GM19238 (cell line): ENCODE measurements around the gene GSS.

ENCODE experiments used
- DNase-seq: peaks from one replicate; pipeline ENCODE4 v3.0.0; 2011; ENCODE audit warnings: low spot score; ENCODE audit not compliant: insufficient read length

GSS gene

DNA sequence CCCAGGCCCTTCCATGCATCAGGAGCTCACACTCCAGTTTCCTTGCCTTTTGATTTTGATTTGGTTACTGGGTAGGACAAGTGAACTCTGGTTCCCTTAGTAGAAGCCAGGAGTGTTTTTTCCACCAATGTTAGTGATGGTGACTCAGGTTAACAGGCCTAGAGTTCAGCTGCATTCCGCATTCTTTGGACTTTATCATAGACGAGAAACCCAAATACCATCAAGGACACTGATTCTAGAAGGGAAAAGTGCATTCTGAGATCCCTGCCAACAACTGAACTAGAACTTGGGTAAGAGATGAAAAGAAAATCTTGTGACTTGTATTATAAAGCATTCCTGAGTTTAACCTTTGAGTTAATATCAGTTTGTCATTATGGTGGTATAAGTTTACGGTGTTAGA, 8.9 kb downstream of the GSS start:
- no peak for DNase-seq

DNA sequence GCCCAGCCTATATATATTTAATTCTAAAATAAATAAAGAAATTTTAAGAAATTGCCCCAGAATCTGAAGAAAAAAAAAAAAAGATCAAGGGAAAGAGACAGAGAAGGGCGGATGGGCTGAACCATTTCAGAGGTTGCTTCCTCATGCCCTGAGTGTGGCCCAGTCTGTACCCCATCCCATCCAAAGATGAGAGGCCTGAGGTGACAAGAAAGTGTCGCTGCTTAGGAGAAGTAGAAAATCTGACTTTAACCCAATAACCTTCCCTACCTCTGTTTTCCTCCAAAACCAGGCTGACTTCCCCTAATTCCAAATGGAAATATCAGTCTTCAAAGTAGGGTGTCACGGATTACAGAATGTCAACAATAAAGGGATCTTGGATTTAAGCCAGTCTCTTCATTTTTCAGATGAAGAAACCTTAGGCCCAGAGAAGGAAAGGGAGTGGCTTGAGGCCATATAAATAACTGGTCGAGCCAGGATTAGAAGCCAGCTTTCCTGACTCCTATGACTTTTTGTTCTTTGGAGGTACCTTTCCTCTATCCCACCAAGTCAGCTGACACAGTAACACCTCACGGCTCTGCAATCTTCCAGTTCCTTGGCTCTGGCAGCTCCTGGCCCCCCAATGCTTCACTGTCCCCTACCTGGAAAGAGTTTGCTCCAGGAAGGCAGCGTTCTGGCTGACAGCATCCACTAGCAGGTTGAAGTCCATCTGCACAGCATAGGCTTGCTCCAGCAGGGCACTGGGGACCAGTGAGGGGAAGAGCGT, 10.1 kb downstream of the GSS start:
- DNase-seq, result no peak

DNA sequence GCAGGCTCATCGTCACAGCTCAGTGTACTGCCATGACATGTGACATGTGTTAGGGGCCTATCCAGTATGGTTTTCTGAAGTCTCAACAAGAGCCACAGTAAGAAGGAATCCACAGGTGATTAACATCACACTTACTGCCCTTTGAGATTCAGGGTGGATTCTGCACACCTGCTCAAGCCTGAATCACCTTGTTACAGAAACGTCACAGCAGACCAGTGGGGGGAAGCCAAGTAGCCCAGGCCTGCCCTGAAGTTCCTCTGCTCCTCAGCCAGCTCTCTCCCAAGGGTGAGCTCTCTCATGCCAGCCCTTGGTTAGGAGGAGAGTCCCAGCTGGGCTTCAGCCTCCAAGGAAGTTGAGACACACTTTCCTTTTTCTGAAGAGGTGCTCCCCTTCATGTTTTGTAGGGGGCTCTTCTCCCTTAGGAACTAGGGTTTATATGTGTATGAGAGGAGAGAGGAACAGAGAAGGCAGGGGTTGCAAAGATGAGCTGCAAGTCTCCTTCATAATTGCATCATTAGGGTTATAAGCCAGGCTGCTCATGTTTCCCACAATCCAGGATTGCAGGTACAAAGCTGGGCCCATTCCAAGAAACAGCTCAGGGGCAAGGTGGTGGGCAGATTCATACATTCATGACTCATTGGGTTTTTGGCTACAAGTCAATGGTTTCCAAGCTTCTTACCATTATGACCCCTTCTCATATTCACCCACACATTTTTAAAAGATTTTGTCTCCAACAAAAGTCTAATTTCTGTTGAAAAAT, 11.6 kb downstream of the GSS start:
- DNase-seq, result no peak

DNA sequence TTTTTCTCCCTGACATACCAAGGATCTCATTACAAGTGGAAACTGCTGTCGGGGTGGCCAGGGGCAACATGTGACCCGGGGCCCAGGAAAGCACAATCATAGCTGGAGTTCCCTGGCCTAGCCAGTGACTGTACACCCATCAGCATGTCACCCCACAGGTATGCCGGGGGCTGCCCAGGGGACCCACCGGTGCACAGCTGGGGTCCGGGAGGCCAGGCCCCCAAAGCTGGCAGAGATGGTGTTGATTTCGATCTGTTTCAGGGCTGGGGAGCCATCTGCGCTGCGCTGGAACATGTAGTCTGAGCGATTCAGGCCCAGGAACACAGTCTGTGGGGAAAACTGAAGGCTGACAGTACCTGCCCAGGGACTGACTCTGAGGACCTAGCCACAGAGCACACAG, 13.3 kb downstream of the GSS start:
- DNase-seq, result no peak

DNA sequence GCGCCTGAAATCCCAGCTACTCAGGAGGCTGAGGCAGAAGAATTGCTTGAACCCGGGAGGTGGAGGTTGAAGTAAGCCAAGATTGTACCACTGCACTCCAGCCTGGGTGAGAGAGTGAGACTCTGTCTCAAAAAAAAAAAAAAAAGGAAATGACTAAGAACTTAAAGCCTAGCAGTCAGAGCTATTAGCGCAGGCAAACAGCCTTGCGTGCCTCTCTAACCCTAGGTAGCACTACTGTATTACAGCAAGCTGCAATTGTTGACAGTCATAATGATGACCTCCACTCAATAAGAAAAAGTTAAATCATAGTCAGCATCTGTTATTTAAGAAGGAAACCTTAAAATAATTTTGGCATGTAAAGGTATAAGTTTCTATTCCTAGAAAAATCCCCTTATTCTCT, 14.4 kb downstream of the GSS start:
- DNase-seq, result no peak

DNA sequence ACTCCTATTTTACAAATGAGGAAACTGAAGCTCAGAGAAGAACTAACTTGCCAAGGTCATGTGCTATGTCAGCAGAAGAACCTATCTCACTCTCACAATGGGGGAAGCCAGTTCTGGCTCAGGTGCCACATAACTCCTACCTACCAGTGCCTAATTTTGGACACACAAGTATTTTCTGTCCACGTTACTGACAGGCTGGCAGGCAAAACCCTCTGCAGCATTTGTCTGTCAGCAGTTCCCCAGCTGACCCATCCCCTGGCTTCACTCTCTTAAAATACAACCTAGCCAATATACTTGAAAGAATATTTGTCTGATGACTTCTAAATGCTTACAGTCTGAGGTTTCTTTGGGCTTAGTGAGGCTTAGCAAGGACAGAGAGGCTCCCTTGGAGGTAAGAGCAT, 15.5 kb downstream of the GSS start:
- no peak for DNase-seq

DNA sequence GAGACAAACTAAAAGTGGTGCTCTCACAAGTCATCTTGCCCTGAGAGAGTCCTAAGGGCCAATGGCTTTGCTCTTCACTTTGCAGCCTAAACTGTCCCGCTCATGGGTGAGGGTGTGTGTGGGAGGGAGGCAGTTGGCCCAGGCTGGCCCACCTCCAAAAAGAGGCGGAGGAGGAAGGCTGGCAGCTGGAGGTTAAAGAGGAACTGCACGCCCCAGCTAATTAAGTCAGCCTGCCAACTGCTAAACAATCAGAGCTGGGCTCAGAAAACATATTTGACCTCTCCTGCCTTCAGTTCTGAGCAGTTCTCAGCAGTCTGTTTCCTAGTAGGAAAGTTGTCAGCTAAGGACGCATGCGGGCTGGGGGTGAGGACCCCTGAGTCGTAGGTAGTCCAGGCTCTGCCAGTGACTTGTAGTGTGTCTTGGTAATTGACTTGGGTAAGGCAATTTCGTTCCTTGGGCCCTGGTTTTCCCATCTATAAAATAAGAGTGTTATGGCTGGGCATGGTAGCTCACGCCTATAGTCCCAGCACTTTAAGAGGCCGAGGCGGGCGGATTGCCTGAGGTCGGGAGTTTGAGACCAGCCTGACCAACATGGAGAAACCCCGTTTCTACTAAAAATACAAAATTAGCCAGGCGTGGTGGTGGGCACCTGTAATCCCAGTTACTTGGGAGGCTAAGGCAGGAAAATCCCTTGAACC, 17.0 kb downstream of the GSS start:
- DNase-seq, result no peak

DNA sequence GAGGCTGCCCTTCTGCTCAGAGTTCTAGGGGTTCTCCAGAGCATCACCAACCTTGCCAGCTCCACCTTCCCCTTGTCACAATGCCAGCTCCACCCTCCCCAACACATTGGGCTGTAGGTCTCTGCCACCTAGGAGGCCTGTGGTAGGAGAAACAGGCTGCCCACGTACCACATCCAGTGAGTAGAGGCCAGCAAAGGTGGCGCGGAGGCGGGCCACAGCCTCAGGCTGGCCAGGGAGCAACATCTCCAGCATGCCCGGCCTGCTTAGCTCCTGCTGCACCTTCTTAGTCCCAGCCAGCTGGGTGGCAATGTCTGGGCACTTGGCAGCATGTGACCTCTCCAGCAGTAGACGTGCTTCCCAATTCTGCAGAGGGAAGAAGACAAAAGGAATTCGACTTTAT, 23.8 kb downstream of the GSS start:
- no peak for DNase-seq

DNA sequence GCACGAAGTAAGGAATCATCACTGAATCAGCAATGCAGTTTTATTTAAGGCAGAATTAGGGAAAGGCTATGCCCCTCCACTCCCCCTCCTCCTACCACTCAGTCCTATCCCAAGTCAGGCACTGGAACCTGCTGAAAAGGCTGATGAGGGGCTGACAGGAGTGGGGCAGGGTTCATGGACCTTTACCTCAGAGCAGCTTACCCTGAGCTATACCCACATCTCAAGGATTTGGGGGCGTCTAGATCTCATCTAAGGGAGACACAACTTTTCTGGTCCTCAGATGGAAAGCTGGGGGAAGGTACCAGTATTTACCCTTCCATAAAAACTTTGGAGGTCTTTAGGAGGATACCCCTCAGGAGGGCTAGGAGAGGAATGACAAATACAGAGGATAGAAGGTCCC, 27.2 kb downstream of the GSS start:
- DNase-seq, result no peak

DNA sequence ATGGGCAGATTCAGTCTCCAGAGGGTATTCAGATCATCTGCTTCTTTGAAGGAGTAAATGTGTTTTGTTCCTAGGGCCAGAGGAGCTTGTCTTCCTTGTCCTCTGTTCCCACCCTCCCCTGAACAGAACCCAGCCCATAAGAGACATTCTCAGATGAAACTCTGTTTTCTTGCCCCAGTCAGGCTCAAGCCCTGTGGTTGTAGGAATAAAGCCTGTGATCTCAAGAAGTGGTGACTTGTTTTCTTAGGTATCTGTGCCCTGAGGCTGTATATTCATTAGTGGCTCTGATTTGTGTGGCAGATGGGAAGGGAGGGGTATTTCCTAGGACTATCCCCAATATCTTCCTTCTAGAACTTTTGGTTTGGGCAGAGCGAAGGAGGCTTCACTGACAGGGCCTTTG, 27.9 kb downstream of the GSS start:
- DNase-seq, result no peak

DNA sequence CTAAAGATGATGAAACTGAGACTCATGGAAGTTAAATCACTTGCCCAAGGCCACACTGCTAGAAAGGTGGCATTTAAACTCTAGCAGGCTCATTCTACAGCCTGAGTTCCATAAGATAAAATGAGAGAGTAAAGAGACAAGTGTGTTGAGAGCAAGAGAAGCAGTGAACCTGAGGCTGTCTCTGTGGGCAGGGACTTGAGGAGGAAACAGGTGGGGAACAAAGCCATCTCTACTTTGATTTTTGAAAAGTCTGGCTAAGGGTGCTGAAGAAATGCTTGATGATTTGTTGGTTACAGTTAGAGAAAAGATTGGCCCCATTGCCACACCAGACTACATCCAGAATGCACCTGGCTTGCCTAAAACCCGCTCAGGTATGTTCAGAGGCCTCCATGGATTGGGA, 29.0 kb downstream of the GSS start:
- DNase-seq, result no peak

DNA sequence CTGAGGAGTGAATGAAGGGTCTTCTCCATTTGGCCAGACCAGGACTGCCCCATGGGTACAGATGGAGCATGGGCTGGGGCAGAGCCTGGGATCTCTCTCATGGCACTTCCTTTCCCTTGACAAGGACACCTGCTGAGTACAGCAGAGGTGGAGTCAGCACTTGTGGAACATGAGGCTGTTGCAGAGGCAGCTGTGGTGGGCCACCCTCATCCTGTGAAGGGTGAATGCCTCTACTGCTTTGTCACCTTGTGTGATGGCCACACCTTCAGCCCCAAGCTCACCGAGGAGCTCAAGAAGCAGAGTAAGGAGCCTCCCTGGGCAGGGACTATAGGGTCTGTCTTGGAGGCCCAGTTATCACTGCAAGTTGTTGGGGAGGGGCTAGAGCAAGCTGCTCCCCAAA, 29.6 kb downstream of the GSS start:
- no peak for DNase-seq

DNA sequence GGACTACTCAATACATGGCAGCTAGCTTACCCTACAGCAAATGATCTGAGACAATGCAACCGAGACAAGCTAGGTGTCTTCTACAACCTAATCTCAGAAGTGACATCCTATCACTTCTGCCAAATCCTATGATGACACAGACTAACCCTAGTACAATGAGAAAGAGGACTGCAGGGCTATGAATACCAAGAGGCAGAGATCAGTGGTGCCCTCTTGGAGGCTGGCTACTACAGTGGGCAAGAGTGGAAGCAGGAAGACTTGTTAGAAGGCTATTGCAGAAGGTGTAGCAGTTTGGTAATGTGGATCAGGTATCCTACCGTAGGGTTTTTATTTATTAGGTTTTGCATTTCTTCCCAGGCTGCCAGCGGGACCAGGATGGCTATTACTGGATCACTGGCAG, 30.3 kb downstream of the GSS start:
- DNase-seq, result no peak

DNA sequence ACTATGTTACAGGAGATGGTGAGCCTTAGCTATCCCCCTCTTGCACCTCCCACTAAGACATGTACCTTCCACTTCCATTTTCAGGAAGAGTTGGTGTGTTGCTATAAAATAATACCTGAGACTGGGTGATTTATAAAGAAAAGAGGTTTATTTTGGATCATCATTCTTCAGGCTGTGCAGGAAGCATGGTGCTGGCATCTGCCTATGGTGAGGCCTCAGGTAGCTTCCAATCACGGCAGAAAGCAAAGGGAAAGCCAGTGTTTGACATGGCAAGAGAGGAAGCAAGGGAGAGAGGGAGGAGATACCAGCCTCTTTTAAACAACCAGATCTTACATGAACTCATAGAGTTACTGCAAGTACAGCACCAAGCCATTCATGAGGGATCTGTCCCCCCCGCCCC, 32.2 kb downstream of the GSS start:
- no peak for DNase-seq

DNA sequence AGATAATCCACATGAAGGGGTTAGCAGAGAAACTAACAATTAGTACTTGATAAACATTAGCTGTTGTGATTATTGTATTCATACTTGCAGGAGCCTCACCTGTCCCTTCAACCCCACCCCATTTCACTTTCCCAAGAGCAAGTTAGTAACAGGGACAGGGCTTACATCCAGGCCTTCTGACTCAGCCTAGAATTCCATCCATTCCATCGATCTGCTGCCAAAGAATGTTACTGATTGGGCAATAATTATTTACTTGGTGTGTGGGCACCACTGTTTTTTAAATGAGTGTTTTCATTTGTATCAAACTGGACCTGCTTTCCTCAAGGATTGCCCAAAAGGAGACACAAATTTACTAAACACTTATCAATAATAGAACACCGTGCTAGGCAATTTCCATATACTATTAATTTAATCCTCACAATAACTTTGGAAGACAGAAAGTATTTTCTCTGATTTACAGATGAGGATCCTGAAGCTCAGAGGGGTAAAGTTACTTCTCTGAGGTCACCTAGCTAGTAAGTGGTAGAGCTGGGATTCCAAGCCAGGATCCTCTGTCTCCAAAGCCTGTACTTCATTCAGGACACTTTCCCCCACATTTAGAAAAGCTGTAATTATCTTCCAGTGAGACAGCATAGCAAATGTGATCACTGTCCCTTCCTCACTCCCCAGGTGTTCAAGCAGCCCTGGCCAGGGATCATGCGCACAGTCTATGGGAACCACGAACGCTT, 32.8 kb downstream of the GSS start:
- no peak for DNase-seq

DNA sequence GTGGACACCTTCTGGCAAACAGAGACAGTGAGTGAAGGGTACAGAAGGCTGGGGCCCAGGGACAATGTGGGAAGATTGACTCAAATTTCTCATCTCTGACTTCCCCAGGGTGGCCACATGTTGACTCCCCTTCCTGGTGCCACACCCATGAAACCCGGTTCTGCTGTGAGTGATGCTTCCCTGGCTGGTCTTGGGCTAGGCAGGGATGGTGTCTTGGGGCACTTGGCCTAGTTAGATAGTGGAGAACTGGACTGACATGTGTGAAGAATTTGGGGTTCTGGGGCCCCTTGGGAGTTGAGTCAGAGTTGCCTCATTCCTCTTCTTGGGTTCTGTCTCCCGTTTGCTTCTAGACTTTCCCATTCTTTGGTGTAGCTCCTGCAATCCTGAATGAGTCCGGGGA, 34.2 kb downstream of the GSS start:
- no peak for DNase-seq

DNA sequence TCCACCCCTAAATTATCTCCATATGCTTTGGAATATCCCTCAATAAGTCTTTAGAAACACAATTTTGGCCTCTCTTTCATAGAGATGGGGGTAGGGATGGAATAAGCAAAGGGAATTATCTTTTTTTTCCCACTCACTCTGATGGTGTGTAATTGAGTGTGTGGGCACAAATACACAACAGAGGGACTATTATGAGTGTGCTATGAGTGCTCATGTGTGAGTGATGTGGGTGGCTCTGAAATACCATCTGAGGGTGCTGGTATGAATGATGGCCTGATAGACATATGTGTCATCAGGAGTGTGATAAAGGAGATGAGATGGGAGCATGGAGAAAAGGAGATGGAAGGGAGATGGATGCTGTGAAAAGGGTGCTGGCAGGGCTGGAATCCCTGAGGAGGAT, 35.6 kb downstream of the GSS start:
- no peak for DNase-seq

DNA sequence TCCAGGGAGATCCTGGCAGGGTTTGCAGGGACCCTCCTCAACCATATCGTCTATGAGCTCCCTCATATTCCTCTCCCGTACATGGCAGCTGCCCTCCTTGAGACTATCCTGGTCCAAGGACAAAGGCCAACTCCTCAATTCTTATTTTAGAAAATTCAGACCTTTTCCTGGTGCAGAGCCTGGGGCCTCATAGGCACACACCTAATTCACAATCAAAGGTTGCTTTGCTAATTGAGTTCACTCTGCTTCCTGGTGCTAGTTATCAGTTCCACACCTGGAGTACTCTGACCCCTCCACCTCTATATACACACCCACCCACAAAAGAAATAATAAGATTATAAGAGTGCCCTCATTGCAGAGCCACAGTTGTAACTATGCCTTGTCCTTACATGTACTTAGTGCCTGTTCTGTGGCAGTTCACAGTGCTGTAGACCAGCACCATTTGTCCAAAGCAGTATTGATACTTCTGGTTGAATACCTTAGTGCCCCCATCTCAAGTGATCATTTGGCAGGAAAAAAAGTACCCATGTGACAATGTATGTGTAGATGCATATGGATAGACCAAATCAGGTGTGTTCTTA, 38.7 kb downstream of the GSS start:
- no peak for DNase-seq

DNA sequence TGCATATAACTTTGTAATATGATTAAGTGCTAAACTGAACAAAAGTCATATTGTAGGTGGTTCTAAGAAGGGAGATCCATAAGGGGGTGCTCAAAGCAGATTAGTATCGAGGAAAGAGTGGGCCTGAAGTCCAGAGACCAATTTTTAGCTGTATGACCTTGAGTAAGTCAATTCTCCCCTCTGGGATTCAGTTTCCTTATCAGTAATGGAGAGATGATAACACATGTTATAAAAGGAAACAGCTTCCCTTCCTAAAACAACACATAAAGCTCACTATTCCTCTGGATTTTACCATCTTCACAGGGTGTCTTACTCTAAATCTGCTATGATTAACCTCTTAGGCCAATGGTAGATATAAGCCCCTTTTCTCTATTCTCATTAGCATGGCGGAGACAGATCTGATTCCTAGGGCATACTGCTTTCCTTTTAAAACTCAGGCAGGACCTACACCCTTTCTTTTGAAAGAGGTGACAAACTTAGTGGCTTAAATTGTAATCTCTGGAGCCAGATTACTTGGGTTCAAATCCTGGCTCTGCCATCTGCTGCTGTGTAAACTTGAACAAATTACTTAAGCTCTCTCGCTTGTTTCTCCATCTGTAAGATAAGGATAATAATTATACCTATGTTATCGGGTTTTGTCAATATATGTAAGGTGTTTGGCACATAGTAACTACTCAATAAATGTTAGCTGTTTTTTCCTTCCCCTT, 39.7 kb downstream of the GSS start:
- DNase-seq, result no peak

DNA sequence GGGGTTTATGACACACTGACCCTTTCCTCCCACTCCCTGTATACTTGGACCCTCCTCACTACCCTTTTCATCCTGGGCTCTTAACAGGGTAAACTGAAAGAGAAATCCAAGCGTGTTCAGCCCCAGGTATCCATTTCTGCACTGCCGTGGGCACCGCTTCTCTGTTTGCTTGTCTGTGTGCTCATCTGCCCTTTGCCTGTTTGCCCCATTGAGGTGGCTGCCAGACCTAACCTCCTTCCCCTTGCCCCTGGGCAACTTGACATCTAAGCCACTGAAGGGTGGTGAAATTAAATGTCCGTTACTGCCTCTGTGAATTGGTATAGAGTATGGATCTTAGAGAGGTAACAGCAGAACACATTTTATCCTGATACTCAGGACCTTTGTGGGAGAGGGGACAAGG, 40.5 kb downstream of the GSS start:
- no peak for DNase-seq
